A673 (cell line): ENCODE measurements around the gene TBX20.

Experiments
- EZH2 ChIP-seq: fragments of 200-600 bp; sonication (generic); IDR thresholded peaks from 2 replicates; pipeline ENCODE4 v1.6.1; 2017; ENCODE audit warnings: borderline replicate concordance, low read depth, mild to moderate bottlenecking, mixed read lengths, antibody characterized with exemption, low read length; ENCODE audit not compliant: poor library complexity, severe bottlenecking
- TF ChIP-seq, protein P1 (sequence below): fragments of 300-800, 200-600 bp; sonication (generic); conservative IDR thresholded peaks from 2 replicates; pipeline ENCODE4 v1.5.1; 2017; ENCODE audit warnings: low read depth, mild to moderate bottlenecking, antibody characterized with exemption, low read length, moderate library complexity, mixed read lengths

DNA sequence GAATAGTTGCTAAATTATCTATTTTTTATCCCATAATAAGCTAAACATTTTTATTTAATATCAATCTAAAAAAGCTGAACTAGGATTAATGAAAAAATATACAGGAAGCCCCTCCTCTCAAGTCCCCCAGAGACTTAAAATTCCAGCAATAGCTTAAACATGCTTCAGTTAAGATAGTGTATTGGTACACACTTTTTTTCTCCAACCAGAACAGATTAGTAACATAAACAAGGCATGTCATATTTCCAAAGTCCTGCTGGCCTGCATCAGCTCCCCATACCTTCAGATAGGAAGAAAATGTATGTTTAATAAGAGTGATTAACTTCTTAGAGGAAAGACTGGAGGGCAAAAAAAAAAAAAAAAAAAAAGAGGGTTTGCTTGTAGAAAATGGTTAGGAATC, 7.1 kb downstream of the TBX20 start:
- TF ChIP-seq, protein P1, sequence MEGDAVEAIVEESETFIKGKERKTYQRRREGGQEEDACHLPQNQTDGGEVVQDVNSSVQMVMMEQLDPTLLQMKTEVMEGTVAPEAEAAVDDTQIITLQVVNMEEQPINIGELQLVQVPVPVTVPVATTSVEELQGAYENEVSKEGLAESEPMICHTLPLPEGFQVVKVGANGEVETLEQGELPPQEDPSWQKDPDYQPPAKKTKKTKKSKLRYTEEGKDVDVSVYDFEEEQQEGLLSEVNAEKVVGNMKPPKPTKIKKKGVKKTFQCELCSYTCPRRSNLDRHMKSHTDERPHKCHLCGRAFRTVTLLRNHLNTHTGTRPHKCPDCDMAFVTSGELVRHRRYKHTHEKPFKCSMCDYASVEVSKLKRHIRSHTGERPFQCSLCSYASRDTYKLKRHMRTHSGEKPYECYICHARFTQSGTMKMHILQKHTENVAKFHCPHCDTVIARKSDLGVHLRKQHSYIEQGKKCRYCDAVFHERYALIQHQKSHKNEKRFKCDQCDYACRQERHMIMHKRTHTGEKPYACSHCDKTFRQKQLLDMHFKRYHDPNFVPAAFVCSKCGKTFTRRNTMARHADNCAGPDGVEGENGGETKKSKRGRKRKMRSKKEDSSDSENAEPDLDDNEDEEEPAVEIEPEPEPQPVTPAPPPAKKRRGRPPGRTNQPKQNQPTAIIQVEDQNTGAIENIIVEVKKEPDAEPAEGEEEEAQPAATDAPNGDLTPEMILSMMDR = no peak
- no peak for TF ChIP-seq EZH2
